Erythroblast (primary cell): ENCODE results near the gene FNDC8.

Source experiments
- GATA1 ChIP-seq: IDR thresholded peaks from 2 replicates; pipeline ENCODE4 v1.6.1; 2011; ENCODE audit warnings: low read depth, mild to moderate bottlenecking, control low read depth, low read length, moderate library complexity
- POLR2A ChIP-seq: IDR thresholded peaks from 2 replicates; pipeline ENCODE4 v1.6.1; 2011; ENCODE audit warnings: mild to moderate bottlenecking, low read length

- no peak for TF ChIP-seq POLR2A
- no peak for TF ChIP-seq GATA1
Measured at GRCh38 chr17:35087731-35088355, 33.6 kb upstream of the FNDC8 start.
